Measurements from ENCODE around the gene WNT2B. TPM values are rescaled to one million over a fixed set of nuclear protein-coding genes. Genes with fewer than 3 reads are reported as not detected.
A peak's percentile ranks its signal among the peaks of the same experiment; 100 is the strongest.
"Not testable (repeated sequence)": the region's sequence is repeated elsewhere in the genome, so short reads cannot be mapped to it uniquely, and the experiment has no call there.

The WNT2B gene
- total RNA-seq, 1 donor from 2014 or later: 146 TPM

DNA sequence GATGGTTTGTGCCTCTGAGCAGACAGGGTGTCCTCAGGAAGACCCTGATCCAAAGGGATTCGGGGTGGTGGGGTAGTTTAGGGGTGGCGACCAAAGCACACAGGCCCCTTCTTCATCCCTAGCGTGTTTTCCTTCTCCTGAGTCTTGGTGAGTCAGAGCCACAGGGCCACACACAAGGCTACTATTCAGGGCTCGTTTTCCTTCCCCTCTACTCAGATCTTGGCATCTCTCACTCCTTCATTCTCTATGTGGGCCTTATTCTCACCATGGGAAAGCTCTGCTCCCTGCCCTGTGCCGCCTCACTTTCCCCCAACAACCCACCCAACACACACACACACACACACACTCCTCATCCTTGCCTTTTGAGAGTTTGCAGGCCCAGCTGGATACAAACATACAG is 43.6 kb upstream of the WNT2B start:
- H3K9me3 Mint-ChIP-seq: no peaks in the 10 kb centered on the region
- TF ChIP-seq, protein P1, sequence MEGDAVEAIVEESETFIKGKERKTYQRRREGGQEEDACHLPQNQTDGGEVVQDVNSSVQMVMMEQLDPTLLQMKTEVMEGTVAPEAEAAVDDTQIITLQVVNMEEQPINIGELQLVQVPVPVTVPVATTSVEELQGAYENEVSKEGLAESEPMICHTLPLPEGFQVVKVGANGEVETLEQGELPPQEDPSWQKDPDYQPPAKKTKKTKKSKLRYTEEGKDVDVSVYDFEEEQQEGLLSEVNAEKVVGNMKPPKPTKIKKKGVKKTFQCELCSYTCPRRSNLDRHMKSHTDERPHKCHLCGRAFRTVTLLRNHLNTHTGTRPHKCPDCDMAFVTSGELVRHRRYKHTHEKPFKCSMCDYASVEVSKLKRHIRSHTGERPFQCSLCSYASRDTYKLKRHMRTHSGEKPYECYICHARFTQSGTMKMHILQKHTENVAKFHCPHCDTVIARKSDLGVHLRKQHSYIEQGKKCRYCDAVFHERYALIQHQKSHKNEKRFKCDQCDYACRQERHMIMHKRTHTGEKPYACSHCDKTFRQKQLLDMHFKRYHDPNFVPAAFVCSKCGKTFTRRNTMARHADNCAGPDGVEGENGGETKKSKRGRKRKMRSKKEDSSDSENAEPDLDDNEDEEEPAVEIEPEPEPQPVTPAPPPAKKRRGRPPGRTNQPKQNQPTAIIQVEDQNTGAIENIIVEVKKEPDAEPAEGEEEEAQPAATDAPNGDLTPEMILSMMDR (IDR thresholded peaks at IDR 0.05; ENCODE audit: unreplicated experiment): no peak
- peak overlapping the region; percentile 88 for H3K27ac Mint-ChIP-seq
- peaks cover 47% of the 10 kb centered on the region for H3K4me1 Mint-ChIP-seq
- no peak for DNase-seq (ENCODE audit: low spot score in 2 of 2, unreplicated experiment in 2 of 2)
- H3K27me3 Mint-ChIP-seq (ENCODE audit: low read depth): no peaks in the 10 kb centered on the region
- no peak overlapping the region for H3K4me3 Mint-ChIP-seq
- H3K36me3 Mint-ChIP-seq: no peaks in the 10 kb centered on the region

GRCh38 chr1:112466078-112466660 is 42.6 kb upstream of the WNT2B start:
- H3K4me1 Mint-ChIP-seq: peaks cover 38% of the 10 kb centered on the region
- TF ChIP-seq, protein P1 (IDR thresholded peaks at IDR 0.05; ENCODE audit: unreplicated experiment): peak; percentile 85
- H3K4me3 Mint-ChIP-seq: peak overlapping the region; percentile 77
- peak overlapping the region; percentile 88 for H3K27ac Mint-ChIP-seq
- H3K36me3 Mint-ChIP-seq: no peaks in the 10 kb centered on the region
- no peaks in the 10 kb centered on the region for H3K27me3 Mint-ChIP-seq (ENCODE audit: low read depth)
- H3K9me3 Mint-ChIP-seq: no peaks in the 10 kb centered on the region
- DNase-seq (ENCODE audit: low spot score in 2 of 2, unreplicated experiment in 2 of 2): peak; percentile 87 to 95

DNA sequence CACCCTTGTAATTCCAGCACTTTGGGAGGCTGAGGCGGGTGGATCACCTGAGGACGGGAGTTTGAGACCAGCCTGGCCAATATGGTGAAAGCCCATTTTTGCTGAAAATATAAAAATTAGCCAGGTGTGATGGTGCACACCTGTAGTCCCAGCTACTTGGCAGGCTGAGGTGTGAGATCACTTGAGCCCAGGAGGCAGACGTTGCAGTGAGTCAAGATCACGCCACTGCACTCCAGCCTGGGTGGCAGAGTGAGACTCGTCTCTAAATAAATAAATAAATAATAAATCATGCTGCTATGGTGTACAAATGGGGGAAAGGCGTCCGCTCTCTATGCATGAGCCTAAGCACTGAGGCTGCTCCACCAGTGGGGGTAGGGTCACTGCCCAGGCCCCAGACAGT is 38.4 kb upstream of the WNT2B start:
- H3K36me3 Mint-ChIP-seq; H3K27ac Mint-ChIP-seq; DNase-seq (ENCODE audit: low spot score in 2 of 2, unreplicated experiment in 2 of 2); H3K27me3 Mint-ChIP-seq (ENCODE audit: low read depth); H3K4me3 Mint-ChIP-seq; H3K9me3 Mint-ChIP-seq: not testable (repeated sequence)
- peaks cover 17% of the 10 kb centered on the region for H3K4me1 Mint-ChIP-seq

DNA sequence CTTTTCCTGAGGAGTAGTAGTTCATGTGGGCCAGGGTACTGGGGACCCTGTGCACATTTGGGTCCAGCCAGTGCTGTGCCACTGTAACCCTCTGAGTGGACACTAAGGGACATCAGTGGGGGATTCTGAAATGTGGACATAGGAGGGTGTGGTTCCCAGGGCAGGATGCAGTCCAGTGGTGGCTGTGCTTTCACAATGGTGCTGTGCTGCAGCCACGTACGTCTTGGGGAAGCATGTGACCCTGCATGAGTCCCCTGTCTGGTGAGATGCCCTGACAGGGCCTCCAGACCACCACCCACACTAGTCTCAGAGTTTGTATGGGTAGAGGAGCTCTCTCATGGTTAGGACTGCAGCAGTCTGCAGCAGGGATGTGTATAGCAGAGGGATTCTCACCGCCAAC is 37.8 kb upstream of the WNT2B start:
- no peak overlapping the region for H3K27ac Mint-ChIP-seq
- TF ChIP-seq, protein P1 (IDR thresholded peaks at IDR 0.05; ENCODE audit: unreplicated experiment): no peak
- no peaks in the 10 kb centered on the region for H3K36me3 Mint-ChIP-seq
- no peak for DNase-seq (ENCODE audit: low spot score in 2 of 2, unreplicated experiment in 2 of 2)
- H3K27me3 Mint-ChIP-seq (ENCODE audit: low read depth): no peaks in the 10 kb centered on the region
- H3K9me3 Mint-ChIP-seq: peaks cover 10% of the 10 kb centered on the region
- peaks cover 11% of the 10 kb centered on the region for H3K4me1 Mint-ChIP-seq
- H3K4me3 Mint-ChIP-seq: no peak overlapping the region

DNA sequence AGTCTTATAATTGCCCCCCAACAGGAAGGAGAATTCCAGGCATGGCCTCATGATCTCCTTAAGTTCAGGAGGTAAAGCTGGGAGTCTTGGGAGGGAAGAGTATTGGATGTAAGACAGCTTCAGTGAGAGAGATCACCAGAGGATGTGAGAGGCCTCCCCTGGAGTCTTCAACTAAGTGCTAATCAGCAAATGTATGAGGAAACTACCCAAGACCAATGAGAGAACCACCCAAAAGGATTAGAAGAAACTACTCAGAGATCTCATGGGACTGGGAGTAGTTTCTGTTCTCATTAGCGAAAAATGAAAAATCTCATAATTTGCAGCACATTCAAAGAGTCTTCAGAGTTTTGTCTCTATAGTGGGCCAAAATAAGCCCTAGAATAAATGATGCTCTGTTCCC is 36.6 kb upstream of the WNT2B start:
- no peak for DNase-seq (ENCODE audit: low spot score in 2 of 2, unreplicated experiment in 2 of 2)
- TF ChIP-seq, protein P1 (IDR thresholded peaks at IDR 0.05; ENCODE audit: unreplicated experiment): no peak
- H3K36me3 Mint-ChIP-seq: peaks cover under 1% of the 10 kb centered on the region
- no peaks in the 10 kb centered on the region for H3K4me1 Mint-ChIP-seq
- H3K9me3 Mint-ChIP-seq: peaks cover 18% of the 10 kb centered on the region
- H3K27me3 Mint-ChIP-seq (ENCODE audit: low read depth): no peaks in the 10 kb centered on the region
- H3K4me3 Mint-ChIP-seq: no peak overlapping the region
- H3K27ac Mint-ChIP-seq: no peak overlapping the region

GRCh38 chr1:112477550-112477949 is 31.2 kb upstream of the WNT2B start:
- no peak overlapping the region for H3K27ac Mint-ChIP-seq
- no peaks in the 10 kb centered on the region for H3K27me3 Mint-ChIP-seq (ENCODE audit: low read depth)
- no peak for DNase-seq (ENCODE audit: low spot score in 2 of 2, unreplicated experiment in 2 of 2)
- H3K4me1 Mint-ChIP-seq: no peaks in the 10 kb centered on the region
- peaks cover 19% of the 10 kb centered on the region for H3K36me3 Mint-ChIP-seq
- H3K4me3 Mint-ChIP-seq: no peak overlapping the region
- H3K9me3 Mint-ChIP-seq: peaks cover 44% of the 10 kb centered on the region
- TF ChIP-seq, protein P1 (IDR thresholded peaks at IDR 0.05; ENCODE audit: unreplicated experiment): no peak
